GM13976 (cell line): Measurements from ENCODE around the gene PEAR1.

Experiments
- DNase-seq: peaks from one replicate; pipeline ENCODE4 v3.0.0; 2012; ENCODE audit warnings: low spot score
- in situ Hi-C: fragments of 300-500 bp; cut with MboI; formaldehyde crosslinking; loops from one replicate; pipeline ENCODE4 v1.12.0; 2022; ENCODE audit warnings: low sequenced_read_pairs, mixed read lengths, inconsistent platforms; ENCODE audit not compliant: unreplicated experiment
- TF ChIP-seq, protein P1 (sequence below): IDR thresholded peaks from 2 replicates; pipeline ENCODE4 v1.5.1; 2012; ENCODE audit warnings: borderline replicate concordance, mild to moderate bottlenecking; ENCODE audit not compliant: insufficient read depth; ENCODE audit errors: extremely low read depth, missing control alignments, control extremely low read depth

The PEAR1 gene

GRCh38 chr1:156951371-156951770 is 57.9 kb downstream of the PEAR1 start:
- in situ Hi-C loops: no loop called here
- TF ChIP-seq, protein P1, sequence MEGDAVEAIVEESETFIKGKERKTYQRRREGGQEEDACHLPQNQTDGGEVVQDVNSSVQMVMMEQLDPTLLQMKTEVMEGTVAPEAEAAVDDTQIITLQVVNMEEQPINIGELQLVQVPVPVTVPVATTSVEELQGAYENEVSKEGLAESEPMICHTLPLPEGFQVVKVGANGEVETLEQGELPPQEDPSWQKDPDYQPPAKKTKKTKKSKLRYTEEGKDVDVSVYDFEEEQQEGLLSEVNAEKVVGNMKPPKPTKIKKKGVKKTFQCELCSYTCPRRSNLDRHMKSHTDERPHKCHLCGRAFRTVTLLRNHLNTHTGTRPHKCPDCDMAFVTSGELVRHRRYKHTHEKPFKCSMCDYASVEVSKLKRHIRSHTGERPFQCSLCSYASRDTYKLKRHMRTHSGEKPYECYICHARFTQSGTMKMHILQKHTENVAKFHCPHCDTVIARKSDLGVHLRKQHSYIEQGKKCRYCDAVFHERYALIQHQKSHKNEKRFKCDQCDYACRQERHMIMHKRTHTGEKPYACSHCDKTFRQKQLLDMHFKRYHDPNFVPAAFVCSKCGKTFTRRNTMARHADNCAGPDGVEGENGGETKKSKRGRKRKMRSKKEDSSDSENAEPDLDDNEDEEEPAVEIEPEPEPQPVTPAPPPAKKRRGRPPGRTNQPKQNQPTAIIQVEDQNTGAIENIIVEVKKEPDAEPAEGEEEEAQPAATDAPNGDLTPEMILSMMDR: no peak

DNA sequence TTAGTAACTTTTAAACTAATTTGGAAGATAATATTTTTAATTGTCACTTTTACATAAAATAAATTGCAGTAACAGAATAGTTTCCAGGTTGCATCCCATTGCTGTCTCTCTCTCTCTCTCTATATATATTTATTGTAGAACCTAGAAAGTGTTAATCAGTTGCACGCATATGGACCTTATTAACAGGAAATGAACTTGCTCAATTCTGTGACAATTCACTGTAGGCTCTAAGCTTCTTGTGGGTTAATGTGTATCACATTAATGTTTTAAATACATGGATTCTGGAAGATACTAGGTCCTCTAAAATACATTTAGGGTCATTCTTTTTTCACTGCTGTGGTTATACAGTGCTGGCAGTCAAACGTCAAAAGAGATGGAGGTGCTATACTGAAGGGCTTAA is 60.1 kb downstream of the PEAR1 start:
- DNase-seq: no peak
- TF ChIP-seq, protein P1: no peak
- in situ Hi-C loops: no loop called here

More at GRCh38 chr1:156951371-156951770, 57.9 kb downstream of the PEAR1 start:
- no peak for DNase-seq

- no peak for DNase-seq
- TF ChIP-seq, protein P1: no peak
- in situ Hi-C loops: no loop called here
Observed at GRCh38 chr1:156956333-156956732, 62.8 kb downstream of the PEAR1 start.

- in situ Hi-C loops: no loop called here
- TF ChIP-seq, protein P1: no peak
- DNase-seq: no peak
Observed at GRCh38 chr1:156957634-156958033, 64.1 kb downstream of the PEAR1 start.

- DNase-seq: no peak
- TF ChIP-seq, protein P1: no peak
- in situ Hi-C loops: no loop called here
Observed at GRCh38 chr1:156958247-156958714, 64.8 kb downstream of the PEAR1 start.

DNA sequence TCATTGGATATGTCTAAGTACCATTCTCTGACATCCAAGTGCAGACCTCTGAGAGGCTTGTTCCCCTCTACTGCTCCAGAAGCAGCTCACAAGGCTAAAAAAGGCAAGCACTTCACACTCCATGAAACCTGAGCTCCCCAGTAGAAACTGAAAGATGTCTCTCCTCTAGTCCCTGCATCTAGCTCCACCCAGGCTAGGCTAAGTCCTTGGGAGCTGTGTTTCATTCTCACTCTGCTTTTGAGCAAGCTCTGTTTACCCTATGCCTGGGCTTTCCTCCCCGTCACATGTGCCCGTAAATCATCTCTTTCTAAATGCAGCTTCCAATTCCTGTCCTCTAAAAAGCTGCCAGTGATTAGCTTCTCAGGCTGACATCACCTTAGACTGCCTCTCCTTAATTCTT is 65.9 kb downstream of the PEAR1 start:
- no peak for DNase-seq
- TF ChIP-seq, protein P1: no peak
- in situ Hi-C loops: no loop called here

DNA sequence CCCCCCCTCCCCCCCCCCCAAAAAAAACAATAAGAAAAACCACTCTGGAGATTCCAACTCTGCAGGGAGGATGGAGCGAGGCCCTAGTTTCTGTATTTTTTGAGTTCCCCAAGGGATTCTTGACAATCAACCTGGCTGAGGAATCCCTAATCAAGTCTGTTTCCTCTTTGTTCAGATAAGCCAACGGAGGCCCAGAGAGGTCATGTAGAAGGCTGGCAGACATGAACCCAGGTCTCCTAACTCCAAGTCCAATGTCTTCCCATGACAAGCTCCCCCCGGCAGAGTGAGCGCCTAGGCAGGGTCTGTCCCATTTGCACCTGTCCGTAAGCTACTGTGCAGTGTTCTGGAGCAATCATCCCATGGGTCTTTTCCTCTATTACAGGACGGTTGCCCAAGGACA is 66.4 kb downstream of the PEAR1 start:
- TF ChIP-seq, protein P1: no peak
- no peak for DNase-seq
- in situ Hi-C loops: no loop called here
